GM23248 (cell line): ENCODE data around the gene RRAGC. TPM values are rescaled to one million over a fixed set of nuclear protein-coding genes. Genes with fewer than 3 reads are reported as not detected.

Source experiments
- DNase-seq: peaks from one replicate; pipeline ENCODE4 v3.0.0-alpha.2; 2015
- H2AFZ ChIP-seq: fragments of 200-600 bp; sonication (generic); 2 replicates; pipeline ENCODE4 v1.6.1; 2016; ENCODE audit warnings: antibody characterized with exemption
- H3F3A ChIP-seq: fragments of 200-600 bp; sonication (generic); 2 replicates; pipeline ENCODE4 v1.6.1; 2016; ENCODE audit warnings: mild to moderate bottlenecking, antibody characterized with exemption, mixed run types; ENCODE audit not compliant: insufficient read depth
- H3K27ac ChIP-seq: fragments of 200-600 bp; sonication (generic); 2 replicates; pipeline ENCODE4 v1.5.1; 2016; ENCODE audit warnings: mild to moderate bottlenecking
- H3K27me3 ChIP-seq: fragments of 200-600 bp; sonication (generic); replicated peaks from 2 replicates; pipeline ENCODE4 v1.6.1; 2016; ENCODE audit warnings: mild to moderate bottlenecking; ENCODE audit not compliant: insufficient read depth
- H3K36me3 ChIP-seq: fragments of 200-600 bp; sonication (generic); 2 replicates; pipeline ENCODE4 v1.6.1; 2016; ENCODE audit warnings: low read depth, mild to moderate bottlenecking
- H3K4me1 ChIP-seq: fragments of 200-600 bp; sonication (generic); 2 replicates; pipeline ENCODE4 v1.6.1; 2016; ENCODE audit warnings: mild to moderate bottlenecking; ENCODE audit not compliant: insufficient read depth
- H3K4me2 ChIP-seq: fragments of 200-600 bp; sonication (generic); one replicate; pipeline ENCODE4 v1.6.1; 2016; ENCODE audit warnings: mild to moderate bottlenecking; ENCODE audit not compliant: unreplicated experiment
- H3K4me3 ChIP-seq: fragments of 200-600 bp; sonication (generic); 2 replicates; pipeline ENCODE4 v1.5.1; 2016; ENCODE audit warnings: mild to moderate bottlenecking
- H3K79me2 ChIP-seq: fragments of 200-600 bp; sonication (generic); 2 replicates; pipeline ENCODE4 v1.6.1; 2016; ENCODE audit warnings: mild to moderate bottlenecking; ENCODE audit not compliant: insufficient read depth
- H3K9ac ChIP-seq: fragments of 200-600 bp; sonication (generic); 2 replicates; pipeline ENCODE4 v1.6.1; 2016; ENCODE audit warnings: mild to moderate bottlenecking
- H3K9me2 ChIP-seq: fragments of 200-600 bp; sonication (generic); 2 replicates; pipeline ENCODE4 v1.6.1; 2016; ENCODE audit warnings: mixed run types, mild to moderate bottlenecking, moderate library complexity; ENCODE audit not compliant: insufficient read depth
- H3K9me3 ChIP-seq: fragments of 200-600 bp; sonication (generic); one replicate; pipeline ENCODE4 v1.6.1; 2017; ENCODE audit warnings: low read depth
- H4K20me1 ChIP-seq: fragments of 200-600 bp; sonication (generic); 2 replicates; pipeline ENCODE4 v1.6.0; 2016; ENCODE audit not compliant: insufficient read depth
- EZH2 ChIP-seq: fragments of 200-600 bp; sonication (generic); IDR thresholded peaks from 2 replicates; pipeline ENCODE4 v1.6.1; 2018; ENCODE audit warnings: antibody characterized with exemption, mild to moderate bottlenecking; ENCODE audit not compliant: insufficient read depth, poor library complexity, severe bottlenecking
- EZH2phosphoT487 ChIP-seq: fragments of 200-600 bp; sonication (generic); IDR thresholded peaks from 2 replicates; pipeline ENCODE4 v1.6.1; 2018; ENCODE audit warnings: antibody characterized with exemption, moderate library complexity, mild to moderate bottlenecking, low read depth; ENCODE audit not compliant: insufficient read depth
- WGBS, 2 experiments: methylation state at CpG; one replicate each; pipeline ENCODE4 v1.1.6; 2015 to 2017; ENCODE audit warnings: low lambda C conversion rate in 2 of 2, low coverage in 1 of 2; ENCODE audit errors: missing lambda C conversion rate in 2 of 2; 5-methylcytosine and 5-hydroxymethylcytosine counted together
- in situ Hi-C: fragments of 300-500 bp; cut with MboI; formaldehyde crosslinking; loops from 2 replicates; pipeline ENCODE4 v1.15.0; 2020
- polyA plus RNA-seq: library from polyadenylated mRNA; unstranded; fragments of >200 nt; fragmentation: Nextera tagmentation; extraction: Ambion mirVana; gene quantifications from 2 replicates; pipeline ENCODE4 v1.2.1, GENCODE V29; 2016
- total RNA-seq: library from RNA; depleted of rRNA; stranded (reverse); fragments of >200 nt; shearing (Covaris generic); gene quantifications from 2 replicates; pipeline ENCODE4 v1.2.3, GENCODE V29; 2014

Gene RRAGC
- total and polyA plus RNA-seq, 2 experiments from 2014 or later: 17.9 to 19.1 TPM

DNA sequence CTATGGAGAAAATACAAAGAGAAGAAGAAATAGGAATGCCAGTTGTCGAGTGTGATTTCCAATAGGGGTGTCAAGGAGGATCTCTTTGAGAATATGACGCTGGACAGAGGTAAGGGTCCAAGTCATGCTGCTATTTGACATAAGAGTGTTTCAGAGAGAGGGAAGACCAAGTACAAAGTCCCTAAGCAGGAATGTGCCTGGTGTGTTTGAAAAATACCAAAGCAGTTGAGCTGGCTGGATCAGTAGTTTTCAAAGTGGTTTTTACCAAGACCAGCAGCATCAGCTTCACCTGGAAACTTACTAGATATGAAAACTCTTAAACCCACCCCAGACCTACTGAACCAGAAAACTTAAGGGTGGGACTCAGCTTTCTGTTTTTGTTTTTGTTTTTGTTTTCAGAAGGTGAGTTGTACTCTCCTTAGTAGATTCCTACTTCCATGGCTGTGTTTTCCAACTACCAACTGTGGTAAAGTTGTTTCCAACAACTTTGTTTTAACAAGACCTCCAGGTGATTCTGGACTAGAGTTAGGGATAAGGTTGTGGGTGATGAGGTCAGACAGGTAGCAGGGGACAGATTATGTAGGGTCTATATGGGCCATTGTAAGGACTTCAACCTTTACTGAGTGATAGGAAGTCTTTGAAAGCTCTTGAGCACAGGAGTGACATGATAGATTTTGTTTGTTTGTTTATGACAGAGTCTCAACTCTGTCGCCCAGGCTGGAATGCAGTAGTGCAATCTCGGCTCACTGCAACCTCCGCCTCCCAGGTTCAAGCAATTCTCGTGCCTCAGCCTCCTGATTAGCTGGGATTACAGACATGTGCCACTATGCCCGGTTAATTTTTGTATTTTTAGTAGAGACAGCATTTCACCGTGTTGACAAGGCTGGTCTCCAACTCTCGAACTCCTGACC lies 29.1 kb upstream of the RRAGC start:
- Histone ChIP-seq H2AFZ (no peak overlapping the region), H3K9me3 (no peaks in the 10 kb centered on the region), H3K27ac (no peak overlapping the region), H3K27me3 (no peaks in the 10 kb centered on the region), H4K20me1 (no peaks in the 10 kb centered on the region), H3K4me3 (no peak overlapping the region), H3K4me2 (no peak overlapping the region), H3K36me3 (no peaks in the 10 kb centered on the region), H3K9ac (no peak overlapping the region), H3K4me1 (peaks cover 6% of the 10 kb centered on the region; the same call in 1 of the 2 replicates), H3K79me2 (no peaks in the 10 kb centered on the region), H3K9me2 (no peaks in the 10 kb centered on the region), H3F3A (no peaks in the 10 kb centered on the region)
- no peak for DNase-seq
- TF ChIP-seq EZH2phosphoT487: no peak
- no peak for TF ChIP-seq EZH2
- WGBS, 2 experiments: 81 to 86% methylated on average over 9 of the region's 9 CpGs
- in situ Hi-C loops: no loop called here

DNA sequence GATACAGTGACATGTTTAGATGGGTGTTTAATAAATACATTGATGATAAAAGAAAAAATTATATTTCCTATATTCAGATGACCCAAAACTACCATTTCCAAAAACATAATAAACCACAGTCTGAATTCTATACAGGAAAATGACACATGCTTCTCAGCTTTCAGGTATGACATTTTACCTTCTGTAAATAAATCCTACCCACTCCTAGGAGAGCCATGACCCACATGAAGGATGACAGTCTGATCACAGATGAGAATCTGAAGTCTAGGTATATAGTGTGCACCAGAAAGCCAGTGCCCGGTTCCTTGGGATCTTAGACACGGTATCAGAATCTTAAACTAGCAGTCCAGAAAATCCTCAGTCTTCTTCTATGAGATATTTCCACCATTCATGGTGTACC lies 25.5 kb upstream of the RRAGC start:
- no peaks in the 10 kb centered on the region for H3K4me1 ChIP-seq
- no peak overlapping the region for H3K4me2 ChIP-seq
- in situ Hi-C loops: no loop called here
- WGBS, 2 experiments: 95 to 96% methylated on average over 2 of the region's 2 CpGs
- H3K9me3 ChIP-seq: no peaks in the 10 kb centered on the region
- H3K36me3 ChIP-seq: no peaks in the 10 kb centered on the region
- no peak overlapping the region for H2AFZ ChIP-seq
- H4K20me1 ChIP-seq: no peaks in the 10 kb centered on the region
- DNase-seq: no peak
- H3K9ac ChIP-seq: no peak overlapping the region
- H3K27ac ChIP-seq: no peak overlapping the region
- H3K9me2 ChIP-seq: no peaks in the 10 kb centered on the region
- H3F3A ChIP-seq: no peaks in the 10 kb centered on the region
- H3K4me3 ChIP-seq: no peak overlapping the region
- no peaks in the 10 kb centered on the region for H3K27me3 ChIP-seq
- TF ChIP-seq EZH2 (no peak), EZH2phosphoT487 (no peak)
- H3K79me2 ChIP-seq: no peaks in the 10 kb centered on the region

DNA sequence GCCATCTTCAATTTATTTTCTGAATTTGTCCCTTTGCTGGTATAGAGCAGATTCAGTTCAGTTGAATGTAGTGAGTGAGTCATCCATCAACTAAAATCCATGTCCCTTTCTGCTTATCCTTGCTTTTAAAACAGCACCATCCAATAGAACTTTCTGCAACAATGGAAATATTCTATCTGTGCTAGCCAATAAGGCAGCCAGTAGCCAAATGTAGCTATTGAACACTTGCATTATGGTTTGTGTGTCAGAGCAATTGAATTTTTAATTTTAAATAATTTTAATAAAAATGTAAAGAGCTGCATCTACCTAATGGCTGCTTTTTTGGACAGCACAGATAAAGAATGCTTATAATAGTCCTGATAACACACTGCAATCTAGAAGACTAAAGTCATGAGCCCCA lies 21.9 kb upstream of the RRAGC start, which contains the start of gene GJA9:
Gene GJA9 (minus strand): TSS at position 101 of the 400 bp plus-strand sequence. CDS start 5,489 bp downstream, outside the sequence.
- H3F3A ChIP-seq: no peaks in the 10 kb centered on the region
- H3K79me2 ChIP-seq: no peaks in the 10 kb centered on the region; the same call in 1 of the 2 replicates
- no peaks in the 10 kb centered on the region for H3K4me1 ChIP-seq
- H4K20me1 ChIP-seq: no peaks in the 10 kb centered on the region
- H3K4me3 ChIP-seq: no peak within 1 kb of the TSS
- H3K9me3 ChIP-seq: no peaks in the 10 kb centered on the region
- H3K27me3 ChIP-seq: no peaks in the 10 kb centered on the region
- H3K9me2 ChIP-seq: no peaks in the 10 kb centered on the region
- no peak for TF ChIP-seq EZH2phosphoT487
- TF ChIP-seq EZH2: no peak
- H3K27ac ChIP-seq: no peak within 1 kb of the TSS
- in situ Hi-C loops: no loop called here
- H3K4me2 ChIP-seq: no peak within 1 kb of the TSS
- no peak within 1 kb of the TSS for H2AFZ ChIP-seq
- no peaks in the 10 kb centered on the region for H3K36me3 ChIP-seq
- no peak for DNase-seq
- no peak within 1 kb of the TSS for H3K9ac ChIP-seq

DNA sequence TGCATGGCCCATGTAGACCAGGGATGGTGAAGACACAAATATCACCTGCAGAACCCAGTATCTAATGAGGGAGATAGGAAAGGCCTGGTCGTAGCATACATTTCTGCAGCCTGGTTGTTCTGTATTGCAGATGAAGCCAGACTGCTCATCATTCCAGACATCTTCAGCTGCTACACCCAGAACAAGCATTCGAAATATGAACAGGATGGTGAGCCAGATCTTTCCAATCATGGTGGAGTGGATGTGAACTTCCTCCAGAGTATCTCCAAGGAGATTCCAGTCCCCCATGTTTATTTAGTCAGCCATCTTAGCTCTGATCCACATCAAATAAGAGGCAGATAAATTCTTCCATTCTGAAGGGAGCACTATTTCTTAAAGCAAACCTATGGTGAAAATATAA lies 16.2 kb upstream of the RRAGC start:
- H3K9ac ChIP-seq: no peak overlapping the region

More for the DNA sequence above, 16.2 kb upstream of the RRAGC start:
- Histone ChIP-seq H3K27ac (no peak overlapping the region), H3F3A (no peaks in the 10 kb centered on the region), H3K9me2 (no peaks in the 10 kb centered on the region), H3K36me3 (no peaks in the 10 kb centered on the region), H3K27me3 (no peaks in the 10 kb centered on the region), H2AFZ (no peak overlapping the region), H3K9me3 (no peaks in the 10 kb centered on the region), H3K79me2 (peaks cover 40% of the 10 kb centered on the region), H4K20me1 (no peaks in the 10 kb centered on the region), H3K4me3 (no peak overlapping the region), H3K4me2 (no peak overlapping the region), H3K4me1 (peaks cover 15% of the 10 kb centered on the region)
- in situ Hi-C loops: no loop called here
- no peak for DNase-seq
- TF ChIP-seq EZH2: no peak
- TF ChIP-seq EZH2phosphoT487: no peak
- 77 to 85% methylated on average over 2 of the region's 2 CpGs for WGBS, 2 experiments
